Fibroblast of lung (primary cell): ENCODE data around the gene H1-8.

Experiments used
- CTCF ChIP-seq, 2 donors: IDR thresholded peaks in 1 of 2; conservative IDR thresholded peaks in 1 of 2; 1 replicate in 1 of 2; 2 replicates in 1 of 2; pipeline ENCODE4 v1.5.1; 2011 to 2012; ENCODE audit warnings: low read length in 2 of 2, control low read depth in 1 of 2, inconsistent platforms in 1 of 2, low read depth in 1 of 2, mild to moderate bottlenecking in 1 of 2
- EZH2 ChIP-seq: IDR thresholded peaks from 2 replicates; pipeline ENCODE4 v1.5.1; 2012; ENCODE audit warnings: low read length, control low read depth, mild to moderate bottlenecking; ENCODE audit errors: missing control alignments

GRCh38 chr3:129593595-129594339 lies 50.8 kb downstream of the H1-8 start:
- TF ChIP-seq CTCF (conservative IDR thresholded peaks at IDR 0.05 in 1 of 2, IDR thresholded peaks at IDR 0.05 in 1 of 2; ENCODE audit: low read depth in 1 of 2, low read length in 2 of 2) = no peak
- no peak for TF ChIP-seq EZH2
